Stimulated activated CD4-positive, alpha-beta T cell treated with anti-CD3 and anti-CD28 coated beads, Interleukin-12 subunit alpha, Interleukin-12 subunit beta, amount 100 ng/mL, for 4 hours (primary cell): ENCODE measurements around the gene RGS21.
"Not testable (repeated sequence)": the region's sequence is repeated elsewhere in the genome, so short reads cannot be mapped to it uniquely, and the experiment has no call there.

ENCODE experiments used
- DNase-seq: peaks from one replicate; pipeline ENCODE4 v3.0.0-alpha.2; 2020

The RGS21 gene, protein sequence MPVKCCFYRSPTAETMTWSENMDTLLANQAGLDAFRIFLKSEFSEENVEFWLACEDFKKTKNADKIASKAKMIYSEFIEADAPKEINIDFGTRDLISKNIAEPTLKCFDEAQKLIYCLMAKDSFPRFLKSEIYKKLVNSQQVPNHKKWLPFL

GRCh38 chr1:192316942-192317450, at the start of gene RGS21:
Gene RGS21 (plus strand): TSS chr1:192316992. CDS start chr1:192343037, 26,045 bp downstream.
- no peak for DNase-seq

DNA sequence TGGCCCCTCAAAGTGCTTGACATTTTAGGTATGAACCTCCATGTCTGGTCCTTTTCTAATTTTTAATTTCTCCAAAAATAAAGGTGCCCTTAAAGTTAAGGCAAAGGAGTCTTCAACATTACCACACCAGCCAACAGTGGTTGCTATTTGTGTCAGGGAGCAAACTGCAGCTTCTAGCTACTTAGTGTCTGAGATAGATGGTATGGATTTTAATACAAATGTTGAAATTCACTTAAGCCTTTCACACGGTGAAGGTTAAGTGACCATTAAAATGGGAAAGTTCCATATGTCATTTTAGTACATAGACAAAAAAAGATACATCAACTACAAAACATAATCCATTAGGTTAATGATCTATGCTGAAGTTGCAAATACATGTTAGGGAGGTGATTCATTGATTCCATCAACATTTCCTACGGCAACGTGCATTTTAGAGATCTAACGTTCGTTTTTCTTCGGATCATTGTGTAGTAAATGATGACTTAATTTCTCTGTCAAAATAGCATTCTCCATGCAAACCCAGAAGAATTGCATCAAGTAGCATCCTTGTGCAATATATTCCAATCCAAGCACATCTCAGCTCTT, 48.2 kb upstream of the RGS21 start:
- no peak for DNase-seq

DNA sequence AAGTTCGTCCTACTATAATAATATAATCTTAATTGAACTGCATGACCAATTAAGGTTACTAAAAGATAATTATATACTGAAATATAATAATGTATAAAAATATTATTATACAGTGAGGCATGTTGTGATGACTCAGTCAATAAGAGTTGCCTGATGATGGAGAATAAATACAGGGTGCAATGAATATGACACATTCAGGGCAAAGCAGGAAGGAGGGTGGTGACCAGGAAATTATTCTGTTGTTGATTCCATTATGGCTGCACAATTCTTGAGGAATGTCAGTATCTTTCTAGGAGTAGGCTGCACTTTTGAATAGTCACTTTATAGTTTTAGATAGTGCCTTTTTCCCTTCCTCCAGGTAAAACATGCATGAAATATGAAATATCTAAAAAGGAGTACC, 46.4 kb upstream of the RGS21 start:
- no peak for DNase-seq

DNA sequence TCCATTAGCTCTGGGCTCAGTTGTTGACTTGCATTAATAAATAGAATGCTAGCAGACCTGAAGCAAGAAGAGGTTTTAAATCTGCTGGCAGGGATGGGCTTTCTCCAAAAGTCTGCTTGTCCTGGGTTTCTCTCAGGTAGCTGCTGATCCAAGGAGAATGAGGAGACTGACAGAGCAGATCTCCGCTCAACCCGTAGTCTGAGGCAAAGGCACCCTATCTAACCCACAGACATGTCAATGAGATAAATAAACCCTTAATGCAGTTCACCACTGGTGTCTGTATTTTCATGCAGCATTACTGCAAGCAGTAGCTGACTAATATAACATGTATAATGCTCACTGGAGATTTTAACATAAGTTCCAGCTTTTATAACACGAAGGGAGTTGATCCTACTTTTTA, 44.1 kb upstream of the RGS21 start:
- DNase-seq: no peak

- no peak for DNase-seq
Observed at GRCh38 chr1:192274588-192274987, 42.2 kb upstream of the RGS21 start.

DNA sequence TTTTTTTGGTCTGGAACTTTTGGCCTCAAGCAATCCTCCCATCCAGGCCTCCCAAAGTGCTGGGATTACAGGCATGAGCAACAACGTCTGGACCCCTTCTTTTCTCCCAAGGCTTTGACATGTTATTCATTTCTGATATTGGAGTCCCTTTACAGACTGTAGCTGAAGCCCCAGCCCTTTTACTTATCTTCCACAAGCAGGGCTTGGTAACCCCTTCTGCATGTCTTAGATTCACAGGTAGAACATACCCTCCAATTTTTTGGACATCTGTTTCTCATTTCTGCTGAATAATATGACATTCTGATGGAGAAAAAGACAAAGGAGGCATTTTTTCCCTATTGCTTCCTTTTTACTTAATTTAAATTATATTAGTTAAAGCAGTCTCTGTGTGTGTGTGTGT, 39.2 kb upstream of the RGS21 start:
- no peak for DNase-seq

DNA sequence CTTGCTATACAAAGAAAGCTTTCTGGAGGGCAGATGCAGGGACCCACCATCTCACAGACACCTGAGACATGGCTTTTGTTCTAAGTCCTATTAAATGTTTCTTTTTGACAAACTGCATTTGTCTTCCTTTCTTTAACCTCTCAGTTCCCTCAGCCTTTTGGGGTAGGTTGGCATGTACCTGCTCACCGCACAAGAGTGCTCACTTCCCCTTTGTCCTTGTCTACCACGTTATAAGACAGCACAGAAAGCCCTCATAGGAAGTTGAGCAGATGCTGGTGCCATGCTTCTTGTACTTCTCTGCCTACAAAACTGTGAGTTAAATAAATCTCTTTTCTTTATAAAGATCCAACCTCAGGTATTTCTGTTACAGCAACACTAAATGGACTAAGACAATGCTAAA, 31.9 kb upstream of the RGS21 start:
- DNase-seq: no peak

DNA sequence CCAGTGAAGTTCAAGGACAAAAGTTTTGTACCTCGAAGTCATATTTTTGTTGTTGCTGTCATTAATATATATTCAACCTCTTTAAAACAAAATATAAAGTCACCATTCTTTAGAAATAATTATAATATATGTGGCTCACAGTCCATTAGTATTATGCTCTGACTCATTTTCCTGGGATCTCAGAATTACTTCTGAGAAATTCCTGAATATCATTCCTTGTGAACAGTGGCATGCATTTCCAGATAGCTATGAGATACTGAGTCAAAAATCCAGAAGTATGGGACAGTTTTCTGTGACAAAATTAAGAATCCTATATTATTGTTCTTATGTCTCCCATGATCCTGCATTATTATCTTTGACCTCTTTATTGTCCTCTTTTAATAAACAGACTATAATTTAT, 13.8 kb upstream of the RGS21 start:
- no peak for DNase-seq

DNA sequence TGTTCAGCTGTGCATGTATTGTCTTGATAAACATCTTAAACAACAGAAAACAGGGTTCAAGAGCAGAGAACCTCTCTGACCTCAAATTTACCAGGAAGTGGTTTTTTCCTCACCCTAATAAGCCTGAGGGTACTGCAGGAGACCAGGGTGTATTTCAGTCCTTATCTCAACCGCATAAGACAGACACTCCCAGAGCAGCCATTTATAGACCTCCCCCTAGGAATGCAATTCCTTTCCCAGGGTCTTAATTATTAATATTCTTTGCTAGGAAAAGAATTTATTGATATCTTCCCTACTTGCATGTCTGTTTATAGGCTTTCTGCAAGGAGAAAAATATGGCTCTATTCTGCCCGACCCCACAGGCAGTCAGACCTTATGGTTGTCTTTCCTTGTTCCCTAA, 8.5 kb upstream of the RGS21 start:
- not testable (repeated sequence) for DNase-seq

- no peak for DNase-seq
Observed at GRCh38 chr1:192311281-192311680, 5.5 kb upstream of the RGS21 start.

DNA sequence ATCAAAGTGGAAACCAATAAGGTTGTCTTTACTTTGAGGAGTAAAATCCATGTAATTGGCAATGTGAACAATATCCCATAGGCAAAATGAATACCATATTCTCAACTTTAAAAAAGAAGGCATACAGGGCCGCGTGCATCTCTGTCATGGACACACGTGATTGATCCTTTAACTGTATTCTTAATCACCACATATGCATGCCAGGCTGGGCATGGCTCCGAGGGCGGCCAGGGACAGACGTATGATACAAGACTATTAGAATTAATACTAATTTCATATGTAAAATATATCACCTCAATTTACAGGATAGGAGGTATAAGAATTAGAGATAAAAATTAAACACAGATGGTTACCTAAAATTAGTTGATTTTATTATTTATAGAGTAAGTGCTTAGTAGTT, 11.2 kb downstream of the RGS21 start:
- no peak for DNase-seq

DNA sequence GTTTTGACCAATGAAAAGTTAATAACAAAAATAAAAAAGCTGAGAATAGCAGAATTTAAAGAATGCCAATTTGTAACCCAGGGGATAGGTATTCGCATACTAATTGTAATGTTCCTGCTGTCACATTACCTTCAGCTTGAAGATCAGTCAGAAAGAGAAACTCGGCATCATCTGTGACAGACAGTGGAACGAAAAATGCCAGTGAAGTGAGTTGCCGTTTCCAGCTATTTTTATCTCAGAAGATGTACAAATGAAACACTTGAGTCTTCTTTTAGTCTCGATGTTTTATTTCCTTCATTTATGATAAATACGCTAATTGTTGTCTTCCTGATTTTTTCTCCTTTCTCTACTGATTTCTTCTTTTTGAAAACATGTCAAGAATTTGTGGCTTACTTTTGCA, 26.1 kb downstream of the RGS21 start:
- no peak for DNase-seq

- no peak for DNase-seq
Observed at GRCh38 chr1:192343344-192343743, 26.6 kb downstream of the RGS21 start.

DNA sequence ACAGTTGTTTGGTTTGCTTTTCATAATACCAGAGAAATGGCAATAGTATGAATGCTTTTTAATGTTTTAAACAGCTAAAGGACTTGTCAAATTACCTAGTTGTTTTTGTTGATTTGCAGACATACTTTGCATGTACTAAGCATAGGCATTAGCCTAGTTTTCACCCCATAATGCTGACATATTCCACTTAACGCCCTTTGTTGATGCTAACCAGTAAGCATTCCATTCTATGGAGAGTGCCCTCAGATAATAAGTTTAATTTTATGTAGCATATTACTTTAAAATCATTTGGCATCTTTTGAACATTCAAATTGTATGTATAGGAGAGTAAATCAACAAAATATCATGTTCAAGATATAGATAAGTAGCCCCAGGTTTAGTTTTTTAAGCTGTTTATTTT, 32.5 kb downstream of the RGS21 start:
- DNase-seq: no peak

GRCh38 chr1:192350356-192350755, 33.6 kb downstream of the RGS21 start:
- DNase-seq: no peak

GRCh38 chr1:192351550-192351949, 34.8 kb downstream of the RGS21 start:
- no peak for DNase-seq

- no peak for DNase-seq
Observed at GRCh38 chr1:192357924-192358323, 41.1 kb downstream of the RGS21 start.

DNA sequence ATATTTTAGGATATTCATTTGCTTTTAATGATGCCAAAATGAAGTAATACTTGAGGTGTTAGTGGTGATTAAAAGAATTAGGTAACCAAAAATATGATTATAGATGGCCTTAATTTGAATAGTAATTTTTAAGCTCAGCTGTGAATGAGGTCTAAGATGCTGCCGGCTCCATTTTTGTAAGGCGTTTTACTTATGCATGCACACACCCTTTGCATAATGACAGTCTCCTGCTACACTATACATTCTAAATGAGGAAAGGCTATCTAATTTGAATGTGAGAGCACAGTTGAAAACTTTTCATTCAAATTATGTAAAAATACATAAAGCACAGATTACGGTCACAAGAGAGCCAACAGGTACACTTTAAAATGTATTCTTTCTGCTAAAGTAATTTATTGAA, 41.6 kb downstream of the RGS21 start:
- no peak for DNase-seq

DNA sequence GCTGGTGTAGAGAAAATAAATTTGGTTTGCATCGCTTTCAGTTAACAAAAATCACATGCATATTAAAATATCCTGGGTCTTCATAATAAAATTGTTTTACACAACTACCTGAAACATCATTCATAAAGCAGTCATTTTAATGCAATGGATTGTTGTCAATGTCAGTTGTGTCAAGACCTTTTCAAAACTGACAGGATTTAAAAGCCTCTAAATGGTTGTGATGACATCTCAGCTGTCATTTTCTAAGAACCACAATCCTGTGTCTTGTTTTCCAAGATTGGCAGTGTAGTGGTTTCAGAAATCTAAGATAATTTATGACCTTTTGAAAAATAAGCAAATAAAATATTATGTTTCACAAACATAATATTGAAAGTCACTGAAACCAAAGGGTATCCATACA, 42.0 kb downstream of the RGS21 start:
- DNase-seq: no peak

GRCh38 chr1:192363177-192363576, 46.4 kb downstream of the RGS21 start:
- no peak for DNase-seq

DNA sequence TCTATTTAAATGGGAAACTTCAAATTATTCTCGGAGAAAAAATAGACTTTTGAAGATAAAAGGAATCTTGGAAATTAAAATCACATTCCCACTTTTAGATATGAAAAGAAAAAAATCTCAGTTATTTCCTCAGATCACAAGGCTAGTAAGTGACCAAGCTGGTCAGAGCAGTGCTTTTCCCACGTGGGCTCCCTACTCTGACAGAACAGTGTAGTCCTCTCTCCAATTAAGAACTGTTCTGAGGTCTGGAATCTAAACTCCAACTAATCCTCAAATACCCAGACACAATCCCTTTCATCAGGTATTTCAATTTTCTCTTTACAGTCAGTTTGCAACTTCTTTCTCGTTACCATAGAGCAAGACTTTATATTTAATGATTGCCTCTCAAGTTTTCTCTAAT, 50.6 kb downstream of the RGS21 start:
- DNase-seq: no peak

- DNase-seq: no peak
Observed at GRCh38 chr1:192375306-192375705, 58.5 kb downstream of the RGS21 start.

DNA sequence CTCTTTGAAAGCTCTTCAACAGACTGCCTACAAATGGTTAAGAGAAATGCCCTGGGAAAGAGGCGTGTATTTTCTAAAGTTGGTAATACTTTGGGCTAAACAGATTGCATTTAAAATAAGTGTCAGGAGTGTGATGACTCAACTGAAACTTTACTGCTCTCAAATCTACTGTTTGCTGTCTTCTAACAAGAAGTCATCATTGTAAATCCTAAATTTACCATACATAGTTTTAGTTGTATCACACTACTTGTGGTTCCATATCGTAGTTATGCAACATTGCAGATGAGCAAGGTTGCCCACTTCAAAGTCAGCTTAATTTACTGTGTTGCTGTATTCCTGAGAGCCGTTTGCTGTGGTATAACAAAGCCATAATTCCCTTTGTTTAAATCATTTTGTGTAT, 59.6 kb downstream of the RGS21 start:
- no peak for DNase-seq

DNA sequence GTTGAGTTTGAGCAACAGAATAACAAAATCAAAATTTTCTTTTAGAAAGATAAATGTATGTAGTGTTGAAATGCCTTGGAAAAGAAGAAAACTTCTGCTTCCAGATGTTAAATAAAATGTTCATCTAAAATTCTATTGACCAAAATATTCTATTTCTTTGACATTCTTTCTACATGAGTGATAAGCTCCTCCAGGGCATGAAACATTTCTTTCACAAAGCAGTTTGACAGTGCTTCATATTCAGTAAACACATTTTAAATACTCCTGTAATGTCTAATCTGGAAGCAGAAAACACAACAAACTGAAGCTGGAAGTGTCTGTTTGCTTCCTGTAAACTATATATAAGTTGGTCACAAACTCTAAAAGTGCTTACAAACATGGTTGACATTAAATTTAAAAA, 61.5 kb downstream of the RGS21 start:
- DNase-seq: no peak

- DNase-seq: no peak
Observed at GRCh38 chr1:192378878-192379277, 62.1 kb downstream of the RGS21 start.
